Parathyroid adenoma (tissue), 2 donors: ENCODE results near the gene MTARC2.
"Not testable (repeated sequence)": the region's sequence is repeated elsewhere in the genome, so short reads cannot be mapped to it uniquely, and the experiment has no call there.

Source experiments
- H2AFZ ChIP-seq: fragments of 300-600 bp; sonication (generic); one replicate; pipeline ENCODE4 v1.7.0; 2017; ENCODE audit warnings: antibody characterized with exemption, mild to moderate bottlenecking
- H3K27ac ChIP-seq: fragments of 300-600 bp; sonication (generic); one replicate; pipeline ENCODE4 v1.7.0; 2017
- H3K27me3 ChIP-seq: fragments of 300-600 bp; sonication (generic); one replicate; pipeline ENCODE4 v1.7.0; 2017; ENCODE audit warnings: low read length; ENCODE audit not compliant: control insufficient read depth, insufficient read depth
- H3K36me3 ChIP-seq: fragments of 300-600 bp; sonication (generic); one replicate; pipeline ENCODE4 v1.7.0; 2017; ENCODE audit warnings: low read length; ENCODE audit not compliant: control insufficient read depth, insufficient read depth
- H3K4me1 ChIP-seq: fragments of 300-600 bp; sonication (generic); one replicate; pipeline ENCODE4 v1.7.0; 2017; ENCODE audit warnings: control low read depth
- H3K4me2 ChIP-seq: fragments of 300-600 bp; sonication (generic); one replicate; pipeline ENCODE4 v1.7.0; 2017; ENCODE audit warnings: low read length
- H3K4me3 ChIP-seq: fragments of 300-600 bp; sonication (generic); one replicate; pipeline ENCODE4 v1.7.0; 2017; ENCODE audit warnings: low read depth, low read length
- H3K79me2 ChIP-seq: fragments of 300-600 bp; sonication (generic); one replicate; pipeline ENCODE4 v1.7.0; 2017; ENCODE audit warnings: control low read depth
- H3K9ac ChIP-seq: fragments of 300-600 bp; sonication (generic); one replicate; pipeline ENCODE4 v1.7.0; 2017; ENCODE audit warnings: mild to moderate bottlenecking
- H3K9me3 ChIP-seq: fragments of 300-600 bp; sonication (generic); one replicate; pipeline ENCODE4 v1.7.0; 2017; ENCODE audit warnings: low read length; ENCODE audit not compliant: control insufficient read depth
- TF ChIP-seq, protein P1 (sequence below): fragments of 300-600 bp; sonication (generic); IDR thresholded peaks from one replicate; pipeline ENCODE4 v1.7.0; 2017; ENCODE audit warnings: antibody characterized with exemption, mild to moderate bottlenecking
- donor health status: primary hyperparathyroidism.

MTARC2 gene

DNA sequence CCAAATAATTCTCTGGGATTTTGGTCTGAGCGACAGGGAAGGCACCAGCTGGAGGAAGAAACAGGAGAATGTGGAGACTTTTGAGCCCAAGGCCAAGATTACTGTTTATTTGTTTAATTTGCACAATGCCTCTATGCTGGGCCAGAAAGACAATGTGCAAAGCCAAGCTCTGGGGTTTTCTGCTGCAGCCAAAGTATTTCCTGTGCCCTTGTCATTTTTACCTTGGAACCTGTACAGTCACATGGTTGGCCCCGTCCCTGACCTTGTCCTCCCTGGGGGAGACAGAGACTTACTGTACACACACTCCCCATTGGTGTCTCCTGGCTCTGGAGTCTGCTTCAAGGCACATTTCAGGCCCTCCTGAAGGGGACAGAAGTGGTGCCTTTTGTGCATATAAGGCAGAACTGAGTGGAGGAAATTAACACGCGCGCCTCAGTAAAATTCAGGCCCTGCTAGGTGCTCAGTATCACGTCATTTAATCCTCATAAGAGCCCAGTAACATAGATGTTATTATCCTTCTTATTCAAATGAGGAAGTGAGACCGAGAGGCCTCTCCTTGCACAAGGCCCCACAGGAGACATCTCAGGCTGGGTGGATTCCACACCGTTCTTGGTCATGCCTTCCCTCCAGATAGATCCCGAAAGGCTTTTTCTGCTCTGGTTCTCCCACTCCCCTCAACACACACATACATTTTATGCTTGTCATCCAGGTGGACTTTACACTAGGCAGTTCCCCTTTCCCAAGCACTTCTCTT is 36.9 kb upstream of the MTARC2 start:
- TF ChIP-seq, protein P1, sequence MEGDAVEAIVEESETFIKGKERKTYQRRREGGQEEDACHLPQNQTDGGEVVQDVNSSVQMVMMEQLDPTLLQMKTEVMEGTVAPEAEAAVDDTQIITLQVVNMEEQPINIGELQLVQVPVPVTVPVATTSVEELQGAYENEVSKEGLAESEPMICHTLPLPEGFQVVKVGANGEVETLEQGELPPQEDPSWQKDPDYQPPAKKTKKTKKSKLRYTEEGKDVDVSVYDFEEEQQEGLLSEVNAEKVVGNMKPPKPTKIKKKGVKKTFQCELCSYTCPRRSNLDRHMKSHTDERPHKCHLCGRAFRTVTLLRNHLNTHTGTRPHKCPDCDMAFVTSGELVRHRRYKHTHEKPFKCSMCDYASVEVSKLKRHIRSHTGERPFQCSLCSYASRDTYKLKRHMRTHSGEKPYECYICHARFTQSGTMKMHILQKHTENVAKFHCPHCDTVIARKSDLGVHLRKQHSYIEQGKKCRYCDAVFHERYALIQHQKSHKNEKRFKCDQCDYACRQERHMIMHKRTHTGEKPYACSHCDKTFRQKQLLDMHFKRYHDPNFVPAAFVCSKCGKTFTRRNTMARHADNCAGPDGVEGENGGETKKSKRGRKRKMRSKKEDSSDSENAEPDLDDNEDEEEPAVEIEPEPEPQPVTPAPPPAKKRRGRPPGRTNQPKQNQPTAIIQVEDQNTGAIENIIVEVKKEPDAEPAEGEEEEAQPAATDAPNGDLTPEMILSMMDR, result no peak
- no peaks in the 10 kb centered on the region for H3K4me1 ChIP-seq
- H2AFZ ChIP-seq, result no peak overlapping the region
- H3K79me2 ChIP-seq, result no peaks in the 10 kb centered on the region
- no peaks in the 10 kb centered on the region for H3K36me3 ChIP-seq
- no peak overlapping the region for H3K4me3 ChIP-seq
- H3K9me3 ChIP-seq, result no peaks in the 10 kb centered on the region
- no peak overlapping the region for H3K4me2 ChIP-seq
- H3K27me3 ChIP-seq, result no peaks in the 10 kb centered on the region
- H3K27ac ChIP-seq, result no peak overlapping the region
- H3K9ac ChIP-seq, result no peak overlapping the region

- not testable (repeated sequence) for H3K79me2 ChIP-seq, H3K4me2 ChIP-seq, H3K27me3 ChIP-seq, H3K9me3 ChIP-seq, H3K36me3 ChIP-seq, H3K27ac ChIP-seq, H3K9ac ChIP-seq, H2AFZ ChIP-seq, H3K4me1 ChIP-seq, H3K4me3 ChIP-seq
Measured at GRCh38 chr1:220715986-220716385, 32.1 kb upstream of the MTARC2 start.

GRCh38 chr1:220717800-220718640 is 30.1 kb upstream of the MTARC2 start:
- Histone ChIP-seq H3K4me1 (no peaks in the 10 kb centered on the region), H3K36me3 (no peaks in the 10 kb centered on the region), H3K4me3 (no peak overlapping the region), H3K27ac (no peak overlapping the region), H3K27me3 (no peaks in the 10 kb centered on the region), H3K9me3 (no peaks in the 10 kb centered on the region), H3K9ac (no peak overlapping the region), H3K79me2 (no peaks in the 10 kb centered on the region), H2AFZ (no peak overlapping the region), H3K4me2 (no peak overlapping the region)
- TF ChIP-seq, protein P1, result no peak

GRCh38 chr1:220721266-220721665 is 26.9 kb upstream of the MTARC2 start:
- H3K9me3 ChIP-seq, H3K36me3 ChIP-seq, H3K4me1 ChIP-seq, H3K4me3 ChIP-seq, H3K79me2 ChIP-seq, H3K27me3 ChIP-seq, H3K4me2 ChIP-seq, H3K27ac ChIP-seq, H3K9ac ChIP-seq, H2AFZ ChIP-seq: not testable (repeated sequence)

DNA sequence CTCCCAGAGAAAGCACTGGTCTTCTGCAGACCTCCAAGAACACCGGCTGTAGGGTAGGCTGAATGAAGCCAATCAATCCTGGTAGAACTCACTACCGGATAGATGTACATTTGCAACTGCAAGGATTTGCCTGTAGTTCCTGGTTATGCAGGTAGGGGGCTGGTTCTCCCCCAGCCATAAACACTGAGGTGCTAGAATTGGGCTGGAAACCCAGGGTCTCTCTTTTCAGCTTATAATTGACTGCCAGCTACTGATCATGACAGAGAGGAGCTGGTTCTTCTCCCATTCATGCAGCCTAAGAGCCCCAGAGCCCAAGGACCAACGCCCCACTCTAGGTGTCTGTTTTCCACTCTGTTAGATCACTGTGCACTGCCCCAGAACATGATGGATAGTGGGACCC is 21.5 kb upstream of the MTARC2 start:
- Histone ChIP-seq H3K9ac (no peak overlapping the region), H3K36me3 (no peaks in the 10 kb centered on the region), H3K4me3 (no peak overlapping the region), H3K27ac (no peak overlapping the region), H3K79me2 (no peaks in the 10 kb centered on the region), H3K9me3 (no peaks in the 10 kb centered on the region), H3K27me3 (no peaks in the 10 kb centered on the region), H3K4me2 (no peak overlapping the region), H3K4me1 (no peaks in the 10 kb centered on the region), H2AFZ (no peak overlapping the region)
- TF ChIP-seq, protein P1, result no peak
